BLaER1 treated with 17β-estradiol and CSF1 and Interleukin-3, amounts not matched to agents 10 nM and 100 nM (cell line): ENCODE measurements around the gene SLC17A8.
"Not testable (repeated sequence)": the region's sequence is repeated elsewhere in the genome, so short reads cannot be mapped to it uniquely, and the experiment has no call there.

ENCODE experiments used
- H3K27ac ChIP-seq, 11 experiments: shearing (Covaris generic); formaldehyde crosslinking; 2 replicates each; pipeline ENCODE4 v1.8.1; 2022
- H3K27me3 ChIP-seq, 11 experiments: shearing (Covaris generic); formaldehyde crosslinking; 2 replicates each; pipeline ENCODE4 v1.8.1; 2022
- H3K36me3 ChIP-seq, 11 experiments: shearing (Covaris generic); formaldehyde crosslinking; 2 replicates each; pipeline ENCODE4 v1.8.1; 2022
- H3K4me1 ChIP-seq, 10 experiments: shearing (Covaris generic); formaldehyde crosslinking; 2 replicates each; pipeline ENCODE4 v1.8.1; 2022
- H3K4me2 ChIP-seq, 11 experiments: shearing (Covaris generic); formaldehyde crosslinking; 2 replicates each; pipeline ENCODE4 v1.8.1; 2022
- H3K4me3 ChIP-seq, 10 experiments: shearing (Covaris generic); formaldehyde crosslinking; 2 replicates each; pipeline ENCODE4 v1.8.1; 2022
- H3K9ac ChIP-seq, 11 experiments: shearing (Covaris generic); formaldehyde crosslinking; 2 replicates each; pipeline ENCODE4 v1.8.1; 2022
- H3K9me3 ChIP-seq, 11 experiments: shearing (Covaris generic); formaldehyde crosslinking; replicated peaks in 1 of 11; 2 replicates each; pipeline ENCODE4 v1.8.1; 2022
- H4K20me1 ChIP-seq, 11 experiments: shearing (Covaris generic); formaldehyde crosslinking; 2 replicates each; pipeline ENCODE4 v1.8.1; 2022
- Cebpa-rat ChIP-seq, 11 experiments: shearing (Covaris generic); IDR thresholded peaks; 2 replicates each; pipeline ENCODE4 v1.8.1; 2022

Gene SLC17A8

GRCh38 chr12:100401660-100402059, 44.8 kb downstream of the SLC17A8 start:
- H3K36me3 ChIP-seq: no peaks in the 10 kb centered on the region
- 0 out of 22 replicates have a peak, but pooled peaks cover 0 to 4% (median 0%) of the 10 kb centered on the region in 11 experiments for H3K9me3 ChIP-seq
- H3K4me1 ChIP-seq: peaks cover 0 to 11% (median 4%) of the 10 kb centered on the region in 10 experiments; a peak in 6 of 20 replicates
- no peak overlapping the region for H3K27ac ChIP-seq
- H3K4me3 ChIP-seq: no peak overlapping the region
- no peak for TF ChIP-seq Cebpa-rat (IDR thresholded peaks at IDR 0.05)
- H3K4me2 ChIP-seq: no peak overlapping the region
- H3K9ac ChIP-seq: no peak overlapping the region
- no peaks in the 10 kb centered on the region for H3K27me3 ChIP-seq
- H4K20me1 ChIP-seq: no peaks in the 10 kb centered on the region

GRCh38 chr12:100402763-100403162, 45.9 kb downstream of the SLC17A8 start:
- TF ChIP-seq Cebpa-rat (IDR thresholded peaks at IDR 0.05): no peak
- Histone ChIP-seq H3K4me2 (no peak overlapping the region), H3K27me3 (no peaks in the 10 kb centered on the region), H3K27ac (no peak overlapping the region), H4K20me1 (no peaks in the 10 kb centered on the region), H3K4me1 (peaks cover 0 to 11% (median 4%) of the 10 kb centered on the region in 10 experiments; a peak in 6 of 20 replicates), H3K36me3 (no peaks in the 10 kb centered on the region), H3K9me3 (0 out of 22 replicates have a peak, but pooled peaks cover 0 to 4% (median 0%) of the 10 kb centered on the region in 11 experiments), H3K9ac (no peak overlapping the region), H3K4me3 (no peak overlapping the region)

- H3K4me2 ChIP-seq: no peak overlapping the region
- H3K4me3 ChIP-seq: no peak overlapping the region
- H3K9me3 ChIP-seq: 0 out of 22 replicates have a peak, but pooled peaks cover 0 to 4% (median 0%) of the 10 kb centered on the region in 11 experiments
- no peak overlapping the region for H3K9ac ChIP-seq
- H3K36me3 ChIP-seq: no peaks in the 10 kb centered on the region
- no peak for TF ChIP-seq Cebpa-rat (IDR thresholded peaks at IDR 0.05)
- no peaks in the 10 kb centered on the region for H4K20me1 ChIP-seq
- peaks cover 0 to 11% (median 4%) of the 10 kb centered on the region in 10 experiments; a peak in 6 of 20 replicates for H3K4me1 ChIP-seq
- H3K27me3 ChIP-seq: no peaks in the 10 kb centered on the region
- H3K27ac ChIP-seq: no peak overlapping the region
Measured at GRCh38 chr12:100403446-100403845, 46.6 kb downstream of the SLC17A8 start.

- Histone ChIP-seq H3K36me3 (no peaks in the 10 kb centered on the region), H3K4me3 (no peak overlapping the region), H3K4me2 (no peak overlapping the region), H3K9me3 (0 out of 22 replicates have a peak, but pooled peaks cover 0 to 4% (median 0%) of the 10 kb centered on the region in 11 experiments), H3K9ac (no peak overlapping the region), H3K27ac (no peak overlapping the region), H4K20me1 (no peaks in the 10 kb centered on the region), H3K27me3 (no peaks in the 10 kb centered on the region), H3K4me1 (no peaks in the 10 kb centered on the region)
- no peak for TF ChIP-seq Cebpa-rat (IDR thresholded peaks at IDR 0.05)
Measured at GRCh38 chr12:100404769-100405407, 48.0 kb downstream of the SLC17A8 start.

- TF ChIP-seq Cebpa-rat (IDR thresholded peaks at IDR 0.05): no peak
- no peaks in the 10 kb centered on the region for H3K36me3 ChIP-seq
- H4K20me1 ChIP-seq: no peaks in the 10 kb centered on the region
- no peak overlapping the region for H3K27ac ChIP-seq
- H3K27me3 ChIP-seq: no peaks in the 10 kb centered on the region
- no peak overlapping the region for H3K4me3 ChIP-seq
- H3K4me2 ChIP-seq: no peak overlapping the region
- H3K9me3 ChIP-seq: no peaks in the 10 kb centered on the region
- peaks cover 0 to 14% (median 0%) of the 10 kb centered on the region in 10 experiments; a peak in 4 of 20 replicates for H3K4me1 ChIP-seq
- H3K9ac ChIP-seq: no peak overlapping the region
Measured at GRCh38 chr12:100413001-100413400, 56.1 kb downstream of the SLC17A8 start.

GRCh38 chr12:100414739-100415138, 57.9 kb downstream of the SLC17A8 start:
- H3K4me3 ChIP-seq: no peak overlapping the region
- no peaks in the 10 kb centered on the region for H4K20me1 ChIP-seq
- H3K9me3 ChIP-seq: no peaks in the 10 kb centered on the region
- H3K9ac ChIP-seq: no peak overlapping the region
- no peak for TF ChIP-seq Cebpa-rat (IDR thresholded peaks at IDR 0.05)
- H3K36me3 ChIP-seq: no peaks in the 10 kb centered on the region
- H3K4me1 ChIP-seq: peaks cover 0 to 14% (median 0%) of the 10 kb centered on the region in 10 experiments; a peak in 4 of 20 replicates
- H3K27me3 ChIP-seq: no peaks in the 10 kb centered on the region
- no peak overlapping the region for H3K4me2 ChIP-seq
- H3K27ac ChIP-seq: no peak overlapping the region

GRCh38 chr12:100422646-100423045, 65.8 kb downstream of the SLC17A8 start:
- Histone ChIP-seq H3K9ac (no peak overlapping the region), H3K4me3 (no peak overlapping the region), H3K27me3 (no peaks in the 10 kb centered on the region), H4K20me1 (no peaks in the 10 kb centered on the region), H3K36me3 (no peaks in the 10 kb centered on the region), H3K4me1 (no peaks in the 10 kb centered on the region), H3K27ac (no peak overlapping the region), H3K9me3 (peaks cover 0 to 21% (median 6%) of the 10 kb centered on the region in 11 experiments; a peak in 9 of 22 replicates), H3K4me2 (no peak overlapping the region)
- no peak for TF ChIP-seq Cebpa-rat (IDR thresholded peaks at IDR 0.05)

GRCh38 chr12:100426145-100426544, 69.3 kb downstream of the SLC17A8 start:
- H3K9ac ChIP-seq: no peak overlapping the region
- no peaks in the 10 kb centered on the region for H3K27me3 ChIP-seq
- H4K20me1 ChIP-seq: no peaks in the 10 kb centered on the region
- no peak overlapping the region for H3K27ac ChIP-seq
- no peak overlapping the region for H3K4me3 ChIP-seq
- H3K9me3 ChIP-seq: peaks cover 0 to 33% (median 8%) of the 10 kb centered on the region in 11 experiments; a peak in 11 of 22 replicates
- TF ChIP-seq Cebpa-rat (IDR thresholded peaks at IDR 0.05): no peak
- H3K4me2 ChIP-seq: no peak overlapping the region
- H3K36me3 ChIP-seq: no peaks in the 10 kb centered on the region
- no peaks in the 10 kb centered on the region for H3K4me1 ChIP-seq

GRCh38 chr12:100427078-100427477, 70.2 kb downstream of the SLC17A8 start:
- Histone ChIP-seq H3K27ac (no peak overlapping the region), H3K9ac (no peak overlapping the region), H3K4me3 (no peak overlapping the region), H4K20me1 (no peaks in the 10 kb centered on the region), H3K4me2 (no peak overlapping the region), H3K27me3 (no peaks in the 10 kb centered on the region), H3K4me1 (no peaks in the 10 kb centered on the region), H3K9me3 (peaks cover 0 to 40% (median 13%) of the 10 kb centered on the region in 11 experiments; a peak in 14 of 22 replicates), H3K36me3 (no peaks in the 10 kb centered on the region)
- no peak for TF ChIP-seq Cebpa-rat (IDR thresholded peaks at IDR 0.05)

GRCh38 chr12:100430251-100430650, 73.4 kb downstream of the SLC17A8 start:
- Histone ChIP-seq H3K4me1 (peaks cover 0 to 17% (median 0%) of the 10 kb centered on the region in 10 experiments; a peak in 5 of 20 replicates), H3K9me3 (peaks cover 0 to 30% (median 12%) of the 10 kb centered on the region in 11 experiments; a peak in 9 of 22 replicates)
- not testable (repeated sequence) for H3K9ac ChIP-seq, H4K20me1 ChIP-seq, H3K4me3 ChIP-seq, H3K27me3 ChIP-seq, H3K4me2 ChIP-seq, H3K27ac ChIP-seq, H3K36me3 ChIP-seq
